Heart left ventricle (tissue), 16 donors: Measurements from ENCODE around the gene LHX8. TPM values are rescaled to one million over a fixed set of nuclear protein-coding genes. Genes with fewer than 3 reads are reported as not detected.

Experiments
- ATAC-seq, 4 donors: fragments of 200-7000 bp; cut with Tn5 transposase; one replicate each; pipeline ENCODE4 v1.9.1; 2020 to 2022; ENCODE audit warnings: moderate library complexity in 4 of 4, mild to moderate bottlenecking in 3 of 4, moderate number of reproducible peaks in 1 of 4
- DNase-seq, 5 donors: peaks; one replicate each; pipeline ENCODE4 v3.0.0-alpha.2; 2020
- H3K27ac ChIP-seq, 12 donors: fragments of 200-600 bp; sonication (generic) in 4 of 12; one replicate each; pipeline versions ENCODE4 v1.5.0 to v1.8.0; 2016 to 2022; ENCODE audit warnings: mild to moderate bottlenecking in 2 of 12
- H3K27me3 ChIP-seq, 9 donors: fragments of 200-600 bp; sonication (generic) in 2 of 9; one replicate each; pipeline versions ENCODE4 v1.5.1 to v1.8.0; 2016 to 2022; ENCODE audit warnings: mild to moderate bottlenecking in 3 of 9
- H3K36me3 ChIP-seq, 9 donors: fragments of 200-600 bp; sonication (generic) in 2 of 9; one replicate each; pipeline versions ENCODE4 v1.5.0 to v1.8.0; 2018 to 2022; ENCODE audit warnings: mild to moderate bottlenecking in 2 of 9
- H3K4me1 ChIP-seq, 12 donors: fragments of 200-600 bp; sonication (generic) in 4 of 12; one replicate each; pipeline versions ENCODE4 v1.5.0 to v1.8.0; 2016 to 2022; ENCODE audit warnings: mild to moderate bottlenecking in 3 of 12
- H3K4me3 ChIP-seq, 12 donors: fragments of 200-600 bp; sonication (generic) in 4 of 12; one replicate each; pipeline versions ENCODE4 v1.5.0 to v1.8.0; 2017 to 2022; ENCODE audit warnings: mild to moderate bottlenecking in 9 of 12, moderate library complexity in 4 of 12
- H3K9me3 ChIP-seq, 12 donors: fragments of 200-600 bp; sonication (generic) in 4 of 12; one replicate each; pipeline versions ENCODE4 v1.5.0 to v1.8.0; 2016 to 2022; ENCODE audit warnings: mild to moderate bottlenecking in 1 of 12
- CTCF ChIP-seq, 12 donors: fragments of 200-600 bp; sonication (generic) in 4 of 12; IDR thresholded peaks; one replicate each; pipeline versions ENCODE4 v1.5.0 to v1.8.0; 2018 to 2022; ENCODE audit warnings: antibody characterized with exemption in 12 of 12, mild to moderate bottlenecking in 5 of 12
- POLR2A ChIP-seq, 2 donors: fragments of 450-650 bp; IDR thresholded peaks; one replicate each; pipeline ENCODE4 v1.6.1; 2017; ENCODE audit warnings: antibody characterized with exemption in 2 of 2, mild to moderate bottlenecking in 2 of 2, moderate library complexity in 2 of 2
- WGBS, 4 donors: extraction: QIAGEN DNeasy Blood & Tissue Kit in 2 of 4; methylation state at CpG; one replicate each; pipeline versions ENCODE4 v1.1.5 to v1.1.7; 2013 to 2018; 5-methylcytosine and 5-hydroxymethylcytosine counted together
- intact Hi-C, 10 donors: fragments of 100-400 bp; cut with DNase I; formaldehyde crosslinking; loops; one replicate each; pipeline versions ENCODE4 v1.11.1 to v1.14.2; 2022
- polyA plus RNA-seq, 2 donors: library from polyadenylated mRNA; stranded (reverse); fragments of 200-250 nt; gene quantifications; one replicate each; pipeline ENCODE4 v1.2.3, GENCODE V29; 2013
- total RNA-seq, 9 donors: library from RNA; depleted of rRNA in 2 of 9; stranded (reverse); fragments of >200 nt in 2 of 9; fragmentation: NEBNext Ultra II Directional in 3 of 9; extraction: Animal tissue kit (Norgen Biotek cat#: 25700) in 3 of 9; gene quantifications; one replicate each; pipeline versions ENCODE4 v1.1.0 to v1.2.4, GENCODE V29; 2016 to 2023
- donor health status: ischemic (EF 13 %, LVEDD 7.1; RV severe dilation, severe dysfunction).
- donor health status: healthy with polysubstance abuse.
- donor health status: DM: no; HTN: yes; CAD: no.
- donor health status: DM: no; HTN: no; CAD: no.
- donor health status: ischemic (EF 25% LVEDD 6.9; RV normal size, moderate dysfunction).
- donor health status: ischemic (EF 25% LVEDD 5.7; RV mildly dilated, moderate dysfunction).
- donor health status: healthy.
- donor health status: DM: yes; HTN: yes; CAD: no.
- donor health status: ischemic (EF 35%, LVEDD 5.7; RV mildly dilated, moderate dysfunction).
- donor health status: nonischemic (EF 11% LVEDD 7.7; RV severe dilation, severe dysfunction).
- donor health status: DM: yes; HTN: yes; CAD: no.
- donor health status: PGD.
- donor health status: ischemic (EF 29% LVEDD 5.4; RV normal size, mild dysfunction).
- donor health status: nonischemic (EF 23%, LVEDD 6.1; RV moderate dilation, normal function).

The LHX8 gene
- total and polyA plus RNA-seq, 11 donors: not detected

DNA sequence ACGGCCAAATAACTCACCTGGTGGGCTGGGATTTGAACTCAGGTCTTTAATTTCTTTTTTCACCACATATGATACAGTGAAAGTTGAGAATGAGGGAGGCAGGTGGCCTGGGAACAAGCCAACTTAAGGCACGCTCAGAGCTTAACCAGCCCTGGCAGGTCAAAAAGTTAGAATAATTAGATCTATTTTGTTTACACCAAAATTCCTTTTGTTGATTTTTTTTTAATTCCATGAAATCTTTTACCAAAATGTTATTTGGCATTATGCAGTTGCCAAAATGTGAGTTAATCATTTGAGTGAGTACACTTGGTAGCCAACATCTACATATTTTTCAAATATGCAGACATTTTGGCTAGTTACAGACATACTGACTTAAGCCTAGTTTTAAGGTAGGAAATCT, 36.8 kb downstream of the LHX8 start:
- intact Hi-C loops: no loop called here
- H3K36me3 ChIP-seq: no peaks in the 10 kb centered on the region
- TF ChIP-seq CTCF (IDR thresholded peaks at IDR 0.05): no peak
- TF ChIP-seq POLR2A (IDR thresholded peaks at IDR 0.05): no peak
- no peaks in the 10 kb centered on the region for H3K4me1 ChIP-seq
- no peak overlapping the region for H3K4me3 ChIP-seq
- DNase-seq (no peak), ATAC-seq (no peak)
- H3K27me3 ChIP-seq: peaks cover 0 to 7% (median 0%) of the 10 kb centered on the region in 9 donors
- 67 to 79% (median 70%) methylated on average over 2 of the region's 2 CpGs for WGBS, 4 donors
- no peak overlapping the region for H3K27ac ChIP-seq
- H3K9me3 ChIP-seq: peaks cover 0 to 12% (median 0%) of the 10 kb centered on the region in 12 donors

DNA sequence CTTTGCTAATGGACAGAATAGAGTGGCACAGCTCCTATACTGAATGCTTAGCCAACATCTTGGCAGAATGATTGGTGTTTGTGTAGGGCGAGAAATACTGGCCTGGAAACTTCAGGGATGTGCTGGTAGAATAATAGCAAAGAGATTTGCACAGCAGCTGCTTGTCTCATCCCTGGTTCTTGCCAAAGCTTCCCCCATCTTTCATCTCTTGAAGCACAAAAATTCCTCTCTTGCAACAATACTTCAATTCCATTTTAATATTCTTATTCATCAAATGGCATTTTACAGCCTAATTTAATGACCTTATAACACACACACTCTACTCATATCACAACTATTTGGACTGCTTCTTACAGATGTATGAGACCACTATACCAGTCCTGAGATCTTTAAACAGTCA, 37.7 kb downstream of the LHX8 start:
- TF ChIP-seq CTCF (IDR thresholded peaks at IDR 0.05) (no peak), POLR2A (IDR thresholded peaks at IDR 0.05) (no peak)
- WGBS, 4 donors: 68 to 78% (median 76%) methylated on average over 1 of the region's 1 CpG
- intact Hi-C loops: no loop called here
- Histone ChIP-seq H3K27me3 (peaks cover 0 to 3% (median 0%) of the 10 kb centered on the region in 9 donors), H3K9me3 (peaks cover 0 to 18% (median 0%) of the 10 kb centered on the region in 12 donors), H3K4me1 (no peaks in the 10 kb centered on the region), H3K4me3 (no peak overlapping the region), H3K36me3 (no peaks in the 10 kb centered on the region), H3K27ac (no peak overlapping the region)
- DNase-seq (no peak), ATAC-seq (no peak)

- no peak for ATAC-seq
- WGBS, 4 donors: 19 to 32% (median 24%) methylated on average over 1 of the region's 1 CpG
These were observed 38.4 kb downstream of the LHX8 start for GRCh38 chr1:75172556-75172955.

More at GRCh38 chr1:75172556-75172955, 38.4 kb downstream of the LHX8 start:
- Histone ChIP-seq H3K4me1 (no peaks in the 10 kb centered on the region), H3K27ac (no peak overlapping the region), H3K9me3 (peaks cover 0 to 18% (median 0%) of the 10 kb centered on the region in 12 donors), H3K27me3 (peaks cover 0 to 3% (median 0%) of the 10 kb centered on the region in 9 donors), H3K36me3 (no peaks in the 10 kb centered on the region), H3K4me3 (no peak overlapping the region)
- DNase-seq: no peak
- TF ChIP-seq POLR2A (IDR thresholded peaks at IDR 0.05) (no peak), CTCF (IDR thresholded peaks at IDR 0.05) (no peak)
- intact Hi-C loops: no loop called here
